H1 (cell line): ENCODE results near the gene RPS27A.

Experiments used
- CTCF ChIP-seq, 3 experiments: IDR thresholded peaks; 1 replicate in 2 of 3; 2 replicates in 1 of 3; pipeline versions ENCODE4 v1.5.1 to v1.6.1; 2011; ENCODE audit warnings: low read length in 3 of 3, mild to moderate bottlenecking in 3 of 3, inconsistent platforms in 2 of 3, low read depth in 1 of 3, moderate library complexity in 1 of 3; ENCODE audit not compliant: insufficient read depth in 1 of 3; ENCODE audit errors: control extremely low read depth in 1 of 3
- EP300 ChIP-seq, 2 experiments: IDR thresholded peaks; 1 replicate in 1 of 2; 2 replicates in 1 of 2; pipeline ENCODE4 v1.6.1; 2011 to 2012; ENCODE audit warnings: low read depth in 2 of 2, low read length in 2 of 2, mild to moderate bottlenecking in 2 of 2, borderline replicate concordance in 1 of 2, inconsistent platforms in 1 of 2, moderate library complexity in 1 of 2
- EZH2 ChIP-seq: fragments of 200-600 bp; sonication (generic); IDR thresholded peaks from 2 replicates; pipeline ENCODE4 v1.7.1; 2012; ENCODE audit warnings: low read depth, mild to moderate bottlenecking, moderate library complexity, low read length, inconsistent platforms; ENCODE audit not compliant: severe bottlenecking
- HDAC2 ChIP-seq, 2 experiments: fragments of 300-600 bp in 1 of 2; sonication (generic) in 1 of 2; IDR thresholded peaks; 2 replicates each; pipeline ENCODE4 v1.6.1; 2011 to 2012; ENCODE audit warnings: low read depth in 2 of 2, low read length in 2 of 2, mild to moderate bottlenecking in 2 of 2, moderate library complexity in 2 of 2, borderline replicate concordance in 1 of 2, inconsistent platforms in 1 of 2
- JUN ChIP-seq: IDR thresholded peaks from 2 replicates; pipeline ENCODE4 v1.6.1; 2011; ENCODE audit warnings: low read depth, mild to moderate bottlenecking, improper control_type of control experiment, low read length
- MAX ChIP-seq: IDR thresholded peaks from 2 replicates; pipeline ENCODE4 v1.6.1; 2012; ENCODE audit warnings: inconsistent platforms
- YY1 ChIP-seq: IDR thresholded peaks from 2 replicates; pipeline ENCODE4 v1.6.1; 2011; ENCODE audit warnings: low read depth, mild to moderate bottlenecking, low read length

GRCh38 chr2:55252832-55253231, 20.3 kb downstream of the RPS27A start:
- TF ChIP-seq HDAC2 (IDR thresholded peaks at IDR 0.05; ENCODE audit: borderline replicate concordance in 1 of 2, low read depth in 2 of 2, low read length in 2 of 2) (no peak), YY1 (no peak), EZH2 (no peak), EP300 (IDR thresholded peaks at IDR 0.05; ENCODE audit: borderline replicate concordance in 1 of 2, low read depth in 2 of 2, low read length in 2 of 2) (no peak), CTCF (IDR thresholded peaks at IDR 0.05; ENCODE audit: control extremely low read depth in 1 of 3, insufficient read depth in 1 of 3, low read depth in 1 of 3, low read length in 3 of 3) (no peak), MAX (no peak), JUN (no peak)
